Bronchial epithelial cell (primary cell): ENCODE results near the gene VCX3B. TPM values are rescaled to one million over a fixed set of nuclear protein-coding genes. Genes with fewer than 3 reads are reported as not detected.
"Not testable (repeated sequence)": the region's sequence is repeated elsewhere in the genome, so short reads cannot be mapped to it uniquely, and the experiment has no call there.

Source experiments
- DNase-seq: peaks from one replicate; pipeline ENCODE4 v3.0.0-alpha.2; 2010; ENCODE audit warnings: low read depth
- FAIRE-seq: peaks from 2 replicates; lab custom pipeline; 2011; peaks lifted over from hg19 to GRCh38; lab: Jason Lieb, UNC
- H3K27me3 ChIP-seq: 2 replicates; pipeline ENCODE4 v1.5.1; 2011; ENCODE audit warnings: low read length; ENCODE audit not compliant: control insufficient read depth, insufficient read depth
- H3K36me3 ChIP-seq: 2 replicates; pipeline ENCODE4 v1.5.1; 2011; ENCODE audit warnings: low read length; ENCODE audit not compliant: control insufficient read depth, insufficient read depth
- H3K4me3 ChIP-seq: 2 replicates; pipeline ENCODE4 v1.5.1; 2011; ENCODE audit warnings: mild to moderate bottlenecking, low read depth, low read length, control low read depth
- CTCF ChIP-seq: IDR thresholded peaks from 2 replicates; pipeline ENCODE4 v1.5.1; 2011; ENCODE audit warnings: mild to moderate bottlenecking, moderate library complexity, low read length, control low read depth, inconsistent platforms; ENCODE audit not compliant: insufficient read depth, severe bottlenecking
- total RNA-seq: library from RNA; depleted of rRNA; stranded (reverse); fragments of >200 nt; gene quantifications from 2 replicates; pipeline ENCODE4 v1.2.1, GENCODE V29; 2014

The VCX3B gene
- total RNA-seq: 0.26 TPM in 2 replicates

GRCh38 chrX:8464530-8464929 is at the start of gene VCX3B:
Gene VCX3B, plus strand, starts transcription at chrX:8464830. Its CDS starts 621 bp downstream, at chrX:8465451.
- H3K4me3 ChIP-seq, DNase-seq, H3K27me3 ChIP-seq, H3K36me3 ChIP-seq, FAIRE-seq: not testable (repeated sequence)

GRCh38 chrX:8418301-8418700 is 46.3 kb upstream of the VCX3B start:
- DNase-seq (no peak), FAIRE-seq (no peak)
- Histone ChIP-seq H3K36me3 (no peaks in the 10 kb centered on the region), H3K4me3 (no peak overlapping the region), H3K27me3 (no peaks in the 10 kb centered on the region)
- no peak for TF ChIP-seq CTCF

- Histone ChIP-seq H3K27me3 (no peaks in the 10 kb centered on the region), H3K4me3 (no peak overlapping the region), H3K36me3 (no peaks in the 10 kb centered on the region)
- peak; percentile 83 for DNase-seq
- no peak for TF ChIP-seq CTCF
- no peak for FAIRE-seq
Measured at GRCh38 chrX:8424912-8425311, 39.7 kb upstream of the VCX3B start.

- H3K27me3 ChIP-seq: no peaks in the 10 kb centered on the region
- no peak overlapping the region for H3K4me3 ChIP-seq
- DNase-seq (no peak), FAIRE-seq (no peak)
- no peak for TF ChIP-seq CTCF
- no peaks in the 10 kb centered on the region for H3K36me3 ChIP-seq
Measured at GRCh38 chrX:8429692-8430249, 34.9 kb upstream of the VCX3B start.

- peak; percentile 22 for DNase-seq
- FAIRE-seq: no peak
- no peak for TF ChIP-seq CTCF
Measured at GRCh38 chrX:8430444-8430843, 34.2 kb upstream of the VCX3B start.

GRCh38 chrX:8432396-8432795 is 32.2 kb upstream of the VCX3B start:
- TF ChIP-seq CTCF: no peak
- H3K36me3 ChIP-seq: no peaks in the 10 kb centered on the region
- H3K27me3 ChIP-seq: no peaks in the 10 kb centered on the region
- FAIRE-seq (no peak), DNase-seq (no peak)
- H3K4me3 ChIP-seq: no peak overlapping the region

More at GRCh38 chrX:8430444-8430843, 34.2 kb upstream of the VCX3B start:
- Histone ChIP-seq H3K4me3 (no peak overlapping the region), H3K36me3 (no peaks in the 10 kb centered on the region), H3K27me3 (no peaks in the 10 kb centered on the region)
